Osteoblast (primary cell): ENCODE data around the gene PLCG2. TPM values are rescaled to one million over a fixed set of nuclear protein-coding genes. Genes with fewer than 3 reads are reported as not detected.

ENCODE experiments used
- DNase-seq: peaks from one replicate; pipeline ENCODE4 v3.0.0; 2011; ENCODE audit warnings: low spot score, mixed read lengths; ENCODE audit not compliant: insufficient read length; ENCODE audit errors: missing footprints
- H2AFZ ChIP-seq: 2 replicates; pipeline ENCODE4 v1.6.0; 2011; ENCODE audit warnings: mild to moderate bottlenecking, low read length
- H3K27ac ChIP-seq: 2 replicates; pipeline ENCODE4 v1.5.1; 2011; ENCODE audit warnings: mild to moderate bottlenecking, low read depth, low read length, moderate library complexity
- H3K27me3 ChIP-seq: 2 replicates; pipeline ENCODE4 v1.6.0; 2012; ENCODE audit warnings: mild to moderate bottlenecking, control low read depth, inconsistent platforms, low read length, moderate library complexity; ENCODE audit not compliant: insufficient read depth
- H3K36me3 ChIP-seq: 2 replicates; pipeline ENCODE4 v1.5.1; 2011; ENCODE audit warnings: mild to moderate bottlenecking, low read length, control low read depth, moderate library complexity; ENCODE audit not compliant: insufficient read depth
- H3K4me1 ChIP-seq: 2 replicates; pipeline ENCODE4 v1.5.1; 2011; ENCODE audit warnings: mild to moderate bottlenecking, low read length, control low read depth, moderate library complexity; ENCODE audit not compliant: insufficient read depth
- H3K4me2 ChIP-seq: 2 replicates; pipeline ENCODE4 v1.6.0; 2011; ENCODE audit warnings: mild to moderate bottlenecking, low read length; ENCODE audit not compliant: insufficient read depth
- H3K4me3 ChIP-seq: fragments of 200-600 bp; sonication (generic); 3 replicates; pipeline ENCODE4 v1.5.1; 2012; ENCODE audit warnings: mild to moderate bottlenecking, low read length, inconsistent platforms; ENCODE audit not compliant: insufficient read depth
- H3K79me2 ChIP-seq: 2 replicates; pipeline ENCODE4 v1.6.0; 2012; ENCODE audit warnings: mild to moderate bottlenecking, low read length, control low read depth, inconsistent platforms; ENCODE audit not compliant: insufficient read depth
- H3K9me3 ChIP-seq: 2 replicates; pipeline ENCODE4 v1.5.1; 2011; ENCODE audit warnings: low read depth, low read length, control low read depth
- H4K20me1 ChIP-seq: 2 replicates; pipeline ENCODE4 v1.6.0; 2012; ENCODE audit warnings: mild to moderate bottlenecking, low read length, control low read depth; ENCODE audit not compliant: insufficient read depth
- CTCF ChIP-seq: IDR thresholded peaks from 2 replicates; pipeline ENCODE4 v1.5.1; 2011; ENCODE audit warnings: mild to moderate bottlenecking, low read depth, low read length, moderate library complexity; ENCODE audit errors: extremely low read depth
- total RNA-seq: library from RNA; depleted of rRNA; stranded (reverse); fragments of >200 nt; gene quantifications from 2 replicates; pipeline ENCODE4 v1.2.3, GENCODE V29; 2012

The PLCG2 gene
- total RNA-seq, 1 donor: 1.1 TPM

- Histone ChIP-seq H3K36me3 (no peaks in the 10 kb centered on the region), H3K27ac (no peak overlapping the region), H4K20me1 (no peaks in the 10 kb centered on the region), H3K4me2 (no peak overlapping the region), H3K4me1 (no peaks in the 10 kb centered on the region), H3K79me2 (no peaks in the 10 kb centered on the region), H2AFZ (no peak overlapping the region), H3K4me3 (no peak overlapping the region), H3K27me3 (no peaks in the 10 kb centered on the region), H3K9me3 (no peaks in the 10 kb centered on the region)
- DNase-seq: no peak
- TF ChIP-seq CTCF: no peak
Observed at GRCh38 chr16:81803332-81803731, 24.2 kb downstream of the PLCG2 start.

GRCh38 chr16:81804134-81804610 is 25.1 kb downstream of the PLCG2 start:
- Histone ChIP-seq H3K4me1 (no peaks in the 10 kb centered on the region), H3K9me3 (no peaks in the 10 kb centered on the region), H3K4me3 (no peak overlapping the region), H2AFZ (no peak overlapping the region), H3K4me2 (no peak overlapping the region), H3K79me2 (no peaks in the 10 kb centered on the region), H3K36me3 (no peaks in the 10 kb centered on the region), H3K27ac (no peak overlapping the region), H4K20me1 (no peaks in the 10 kb centered on the region), H3K27me3 (no peaks in the 10 kb centered on the region)
- DNase-seq: no peak
- TF ChIP-seq CTCF: no peak

- no peak overlapping the region for H3K4me3 ChIP-seq
- no peaks in the 10 kb centered on the region for H3K36me3 ChIP-seq
- no peaks in the 10 kb centered on the region for H3K4me1 ChIP-seq
- H2AFZ ChIP-seq: no peak overlapping the region
- no peak overlapping the region for H3K27ac ChIP-seq
- no peaks in the 10 kb centered on the region for H4K20me1 ChIP-seq
- no peak overlapping the region for H3K4me2 ChIP-seq
- no peaks in the 10 kb centered on the region for H3K27me3 ChIP-seq
- no peaks in the 10 kb centered on the region for H3K9me3 ChIP-seq
- no peaks in the 10 kb centered on the region for H3K79me2 ChIP-seq
- no peak for TF ChIP-seq CTCF
- DNase-seq: no peak
Observed at GRCh38 chr16:81806696-81807095, 27.6 kb downstream of the PLCG2 start.

- H3K27ac ChIP-seq: no peak overlapping the region
- no peaks in the 10 kb centered on the region for H3K9me3 ChIP-seq
- H3K4me1 ChIP-seq: no peaks in the 10 kb centered on the region
- H3K4me2 ChIP-seq: no peak overlapping the region
- H3K27me3 ChIP-seq: no peaks in the 10 kb centered on the region
- DNase-seq: no peak
- no peaks in the 10 kb centered on the region for H3K36me3 ChIP-seq
- no peak for TF ChIP-seq CTCF
- no peak overlapping the region for H3K4me3 ChIP-seq
- H4K20me1 ChIP-seq: no peaks in the 10 kb centered on the region
- H3K79me2 ChIP-seq: no peaks in the 10 kb centered on the region
- no peak overlapping the region for H2AFZ ChIP-seq
Observed at GRCh38 chr16:81807767-81808358, 28.8 kb downstream of the PLCG2 start.
